NCI-H446 (cell line): ENCODE results near the gene DGKZ.

Experiments
- DNase-seq, 2 experiments: peaks; one replicate each; lab custom pipeline; 2025; lab: John Stamatoyannopoulos, UW

DGKZ gene

GRCh38 chr11:46345881-46346484, 1.3 kb upstream of the DGKZ start:
- DNase-seq = no peak

- DNase-seq = no peak
Measured at GRCh38 chr11:46347637-46348311, 511 bp downstream of the DGKZ start.

GRCh38 chr11:46348566-46349401, 1.5 kb downstream of the DGKZ start:
- DNase-seq = no peak

GRCh38 chr11:46350695-46351094, 3.4 kb downstream of the DGKZ start:
- DNase-seq = no peak

GRCh38 chr11:46351148-46351547, 3.9 kb downstream of the DGKZ start:
- no peak for DNase-seq

GRCh38 chr11:46351606-46352005, 4.3 kb downstream of the DGKZ start:
- DNase-seq = no peak

- peak in 1 of 2 experiments; percentile 24 for DNase-seq
Measured at GRCh38 chr11:46352063-46352841, 5.0 kb downstream of the DGKZ start.

GRCh38 chr11:46353698-46354097, 6.4 kb downstream of the DGKZ start:
- DNase-seq = peak; percentile 43 to 50

GRCh38 chr11:46356924-46357482, 9.7 kb downstream of the DGKZ start:
- DNase-seq = no peak

- DNase-seq = no peak
Measured at GRCh38 chr11:46357483-46357936, 10.2 kb downstream of the DGKZ start.

GRCh38 chr11:46359953-46360352, 12.7 kb downstream of the DGKZ start:
- DNase-seq = no peak

GRCh38 chr11:46360878-46361277, 13.6 kb downstream of the DGKZ start:
- DNase-seq = no peak

GRCh38 chr11:46361283-46362155, 14.3 kb downstream of the DGKZ start:
- no peak for DNase-seq

GRCh38 chr11:46362156-46363030, 15.1 kb downstream of the DGKZ start:
- no peak for DNase-seq

GRCh38 chr11:46363031-46363407, 15.8 kb downstream of the DGKZ start:
- DNase-seq = no peak

GRCh38 chr11:46363455-46364005, 16.3 kb downstream of the DGKZ start:
- DNase-seq = no peak

GRCh38 chr11:46364056-46364455, 16.8 kb downstream of the DGKZ start:
- no peak for DNase-seq

GRCh38 chr11:46364791-46365190, 17.5 kb downstream of the DGKZ start:
- DNase-seq = no peak

GRCh38 chr11:46366260-46366659, 19.0 kb downstream of the DGKZ start:
- no peak for DNase-seq
